Stimulated activated memory B cell treated with anti-CD40 and anti-IgM and Interleukin-4, amounts not matched to agents 10 μg/mL and 1 μg/mL and 100 μg/mL, for 72 hours (primary cell): ENCODE results near the gene CD200.

ENCODE experiments used
- ATAC-seq: fragments of 150-1000 bp; cut with Tn5 transposase; 2 replicates; pipeline ENCODE4 v1.10.0; 2021
- H3K27ac Mint-ChIP-seq: one replicate; pipeline ENCODE4 v1.8.0; 2022; ENCODE audit warnings: mild to moderate bottlenecking, mixed read lengths
- H3K27me3 Mint-ChIP-seq: one replicate; pipeline ENCODE4 v1.8.0; 2022; ENCODE audit warnings: mixed read lengths
- H3K36me3 Mint-ChIP-seq: one replicate; pipeline ENCODE4 v1.8.0; 2022; ENCODE audit warnings: mixed read lengths
- H3K4me1 Mint-ChIP-seq: one replicate; pipeline ENCODE4 v1.8.0; 2022; ENCODE audit warnings: mixed read lengths
- H3K4me3 Mint-ChIP-seq: one replicate; pipeline ENCODE4 v1.8.0; 2022; ENCODE audit warnings: mild to moderate bottlenecking, moderate library complexity, mixed read lengths
- H3K9me3 Mint-ChIP-seq: one replicate; pipeline ENCODE4 v1.8.0; 2022; ENCODE audit warnings: mixed read lengths

Gene CD200

GRCh38 chr3:112346491-112347122, 13.7 kb downstream of the CD200 start:
- H3K4me3 Mint-ChIP-seq, result no peak overlapping the region
- peaks cover 17% of the 10 kb centered on the region for H3K4me1 Mint-ChIP-seq
- no peak overlapping the region for H3K27ac Mint-ChIP-seq
- no peaks in the 10 kb centered on the region for H3K27me3 Mint-ChIP-seq
- H3K9me3 Mint-ChIP-seq, result no peaks in the 10 kb centered on the region
- H3K36me3 Mint-ChIP-seq, result peaks cover 61% of the 10 kb centered on the region
- ATAC-seq, result no peak

GRCh38 chr3:112348943-112349342, 16.0 kb downstream of the CD200 start:
- Mint-ChIP-seq H3K27ac (no peak overlapping the region), H3K4me3 (no peak overlapping the region), H3K27me3 (no peaks in the 10 kb centered on the region), H3K9me3 (no peaks in the 10 kb centered on the region), H3K36me3 (peaks cover 70% of the 10 kb centered on the region), H3K4me1 (peaks cover 18% of the 10 kb centered on the region)
- no peak for ATAC-seq

GRCh38 chr3:112349557-112349956, 16.6 kb downstream of the CD200 start:
- H3K4me1 Mint-ChIP-seq, result peaks cover 18% of the 10 kb centered on the region
- no peak for ATAC-seq
- H3K27me3 Mint-ChIP-seq, result no peaks in the 10 kb centered on the region
- no peak overlapping the region for H3K27ac Mint-ChIP-seq
- H3K36me3 Mint-ChIP-seq, result peaks cover 64% of the 10 kb centered on the region
- no peaks in the 10 kb centered on the region for H3K9me3 Mint-ChIP-seq
- no peak overlapping the region for H3K4me3 Mint-ChIP-seq

- H3K4me3 Mint-ChIP-seq, result no peak overlapping the region
- H3K27ac Mint-ChIP-seq, result no peak overlapping the region
- H3K27me3 Mint-ChIP-seq, result no peaks in the 10 kb centered on the region
- peaks cover 18% of the 10 kb centered on the region for H3K4me1 Mint-ChIP-seq
- ATAC-seq, result no peak
- peaks cover 60% of the 10 kb centered on the region for H3K36me3 Mint-ChIP-seq
- no peaks in the 10 kb centered on the region for H3K9me3 Mint-ChIP-seq
Measured at GRCh38 chr3:112350018-112350810, 17.3 kb downstream of the CD200 start.

- no peak overlapping the region for H3K4me3 Mint-ChIP-seq
- H3K4me1 Mint-ChIP-seq, result peaks cover 16% of the 10 kb centered on the region
- H3K27ac Mint-ChIP-seq, result peak overlapping the region; percentile 20
- ATAC-seq, result no peak
- no peaks in the 10 kb centered on the region for H3K9me3 Mint-ChIP-seq
- no peaks in the 10 kb centered on the region for H3K27me3 Mint-ChIP-seq
- peaks cover 53% of the 10 kb centered on the region for H3K36me3 Mint-ChIP-seq
Measured at GRCh38 chr3:112351036-112351435, 18.1 kb downstream of the CD200 start.

GRCh38 chr3:112351823-112352222, 18.9 kb downstream of the CD200 start:
- Mint-ChIP-seq H3K27me3 (no peaks in the 10 kb centered on the region), H3K4me1 (peaks cover 11% of the 10 kb centered on the region), H3K27ac (peak overlapping the region; percentile 20), H3K9me3 (no peaks in the 10 kb centered on the region), H3K4me3 (no peak overlapping the region), H3K36me3 (peaks cover 45% of the 10 kb centered on the region)
- no peak for ATAC-seq

GRCh38 chr3:112352720-112353119, 19.8 kb downstream of the CD200 start:
- ATAC-seq, result no peak
- Mint-ChIP-seq H3K27me3 (no peaks in the 10 kb centered on the region), H3K4me1 (peaks cover 14% of the 10 kb centered on the region), H3K4me3 (no peak overlapping the region), H3K27ac (no peak overlapping the region), H3K9me3 (no peaks in the 10 kb centered on the region), H3K36me3 (peaks cover 36% of the 10 kb centered on the region)

- Mint-ChIP-seq H3K9me3 (no peaks in the 10 kb centered on the region), H3K27me3 (no peaks in the 10 kb centered on the region), H3K4me1 (peaks cover 21% of the 10 kb centered on the region), H3K27ac (no peak overlapping the region), H3K36me3 (peaks cover 30% of the 10 kb centered on the region), H3K4me3 (no peak overlapping the region)
- ATAC-seq, result no peak
Measured at GRCh38 chr3:112353365-112353764, 20.4 kb downstream of the CD200 start.

- H3K4me3 Mint-ChIP-seq, result no peak overlapping the region
- no peaks in the 10 kb centered on the region for H3K9me3 Mint-ChIP-seq
- peaks cover 30% of the 10 kb centered on the region for H3K36me3 Mint-ChIP-seq
- no peaks in the 10 kb centered on the region for H3K27me3 Mint-ChIP-seq
- H3K4me1 Mint-ChIP-seq, result peaks cover 27% of the 10 kb centered on the region
- no peak for ATAC-seq
- no peak overlapping the region for H3K27ac Mint-ChIP-seq
Measured at GRCh38 chr3:112354642-112355306, 21.8 kb downstream of the CD200 start.

GRCh38 chr3:112355307-112355687, 22.3 kb downstream of the CD200 start:
- Mint-ChIP-seq H3K4me1 (peaks cover 27% of the 10 kb centered on the region), H3K36me3 (peaks cover 27% of the 10 kb centered on the region), H3K27ac (no peak overlapping the region), H3K27me3 (no peaks in the 10 kb centered on the region), H3K4me3 (no peak overlapping the region), H3K9me3 (no peaks in the 10 kb centered on the region)
- ATAC-seq, result no peak

- ATAC-seq, result peak; percentile 54
- Mint-ChIP-seq H3K9me3 (no peaks in the 10 kb centered on the region), H3K27me3 (no peaks in the 10 kb centered on the region), H3K27ac (peak overlapping the region; percentile 66), H3K4me3 (peak overlapping the region; percentile 59), H3K36me3 (peaks cover 13% of the 10 kb centered on the region), H3K4me1 (peaks cover 17% of the 10 kb centered on the region)
Measured at GRCh38 chr3:112357930-112358780, 25.2 kb downstream of the CD200 start.

- no peak for ATAC-seq
- H3K4me3 Mint-ChIP-seq, result no peak overlapping the region
- no peaks in the 10 kb centered on the region for H3K9me3 Mint-ChIP-seq
- H3K27me3 Mint-ChIP-seq, result no peaks in the 10 kb centered on the region
- H3K27ac Mint-ChIP-seq, result no peak overlapping the region
- H3K4me1 Mint-ChIP-seq, result peaks cover 36% of the 10 kb centered on the region
- peaks cover 16% of the 10 kb centered on the region for H3K36me3 Mint-ChIP-seq
Measured at GRCh38 chr3:112360561-112360960, 27.6 kb downstream of the CD200 start.

GRCh38 chr3:112362221-112362620, 29.3 kb downstream of the CD200 start:
- Mint-ChIP-seq H3K27me3 (no peaks in the 10 kb centered on the region), H3K36me3 (peaks cover 18% of the 10 kb centered on the region), H3K9me3 (no peaks in the 10 kb centered on the region), H3K27ac (no peak overlapping the region), H3K4me1 (peaks cover 47% of the 10 kb centered on the region), H3K4me3 (no peak overlapping the region)
- no peak for ATAC-seq

- Mint-ChIP-seq H3K4me3 (peak overlapping the region; percentile 44), H3K36me3 (peaks cover 18% of the 10 kb centered on the region), H3K4me1 (peaks cover 34% of the 10 kb centered on the region), H3K27me3 (no peaks in the 10 kb centered on the region), H3K27ac (peak overlapping the region; percentile 19), H3K9me3 (no peaks in the 10 kb centered on the region)
- peak; percentile 36 for ATAC-seq
Measured at GRCh38 chr3:112364291-112364690, 31.3 kb downstream of the CD200 start.

GRCh38 chr3:112365035-112365434, 32.1 kb downstream of the CD200 start:
- Mint-ChIP-seq H3K36me3 (peaks cover 18% of the 10 kb centered on the region), H3K9me3 (no peaks in the 10 kb centered on the region), H3K27me3 (no peaks in the 10 kb centered on the region), H3K27ac (peak overlapping the region; percentile 19), H3K4me3 (no peak overlapping the region), H3K4me1 (peaks cover 34% of the 10 kb centered on the region)
- no peak for ATAC-seq
